Ishikawa (cell line): ENCODE data around the gene USP17L26.
"Not testable (repeated sequence)": the region's sequence is repeated elsewhere in the genome, so short reads cannot be mapped to it uniquely, and the experiment has no call there.

Experiments
- CEBPB ChIP-seq: IDR thresholded peaks from 2 replicates; pipeline ENCODE4 v1.6.1; 2012
- CREB1 ChIP-seq: IDR thresholded peaks from 2 replicates; pipeline ENCODE4 v1.6.1; 2012; ENCODE audit warnings: low read depth
- EGR1 ChIP-seq: IDR thresholded peaks from 2 replicates; pipeline ENCODE4 v1.6.1; 2012
- EP300 ChIP-seq: IDR thresholded peaks from 2 replicates; pipeline ENCODE4 v1.6.1; 2012; ENCODE audit warnings: borderline replicate concordance
- NFIC ChIP-seq: IDR thresholded peaks from 2 replicates; pipeline ENCODE4 v1.6.1; 2012
- RAD21 ChIP-seq: IDR thresholded peaks from 2 replicates; pipeline ENCODE4 v1.6.1; 2012; ENCODE audit warnings: low read depth
- TAF1 ChIP-seq: IDR thresholded peaks from 2 replicates; pipeline ENCODE4 v1.6.1; 2012; ENCODE audit warnings: low read depth, mild to moderate bottlenecking
- TCF12 ChIP-seq: IDR thresholded peaks from 2 replicates; pipeline ENCODE4 v1.6.1; 2012; ENCODE audit warnings: low read depth
- TEAD4 ChIP-seq: IDR thresholded peaks from 2 replicates; pipeline ENCODE4 v1.6.1; 2012
- YY1 ChIP-seq: IDR thresholded peaks from 2 replicates; pipeline ENCODE4 v1.6.1; 2012; ENCODE audit warnings: low read depth
- ZBTB7A ChIP-seq: IDR thresholded peaks from 2 replicates; pipeline ENCODE4 v1.6.1; 2012; ENCODE audit warnings: low read depth
- TF ChIP-seq, protein P1 (sequence below): IDR thresholded peaks from 2 replicates; pipeline ENCODE4 v1.6.1; 2012
- TF ChIP-seq, protein P2 (sequence below): IDR thresholded peaks from 2 replicates; pipeline ENCODE4 v1.6.1; 2012

Gene USP17L26, protein sequence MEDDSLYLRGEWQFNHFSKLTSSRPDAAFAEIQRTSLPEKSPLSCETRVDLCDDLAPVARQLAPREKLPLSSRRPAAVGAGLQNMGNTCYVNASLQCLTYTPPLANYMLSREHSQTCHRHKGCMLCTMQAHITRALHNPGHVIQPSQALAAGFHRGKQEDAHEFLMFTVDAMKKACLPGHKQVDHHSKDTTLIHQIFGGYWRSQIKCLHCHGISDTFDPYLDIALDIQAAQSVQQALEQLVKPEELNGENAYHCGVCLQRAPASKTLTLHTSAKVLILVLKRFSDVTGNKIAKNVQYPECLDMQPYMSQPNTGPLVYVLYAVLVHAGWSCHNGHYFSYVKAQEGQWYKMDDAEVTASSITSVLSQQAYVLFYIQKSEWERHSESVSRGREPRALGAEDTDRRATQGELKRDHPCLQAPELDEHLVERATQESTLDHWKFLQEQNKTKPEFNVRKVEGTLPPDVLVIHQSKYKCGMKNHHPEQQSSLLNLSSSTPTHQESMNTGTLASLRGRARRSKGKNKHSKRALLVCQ

DNA sequence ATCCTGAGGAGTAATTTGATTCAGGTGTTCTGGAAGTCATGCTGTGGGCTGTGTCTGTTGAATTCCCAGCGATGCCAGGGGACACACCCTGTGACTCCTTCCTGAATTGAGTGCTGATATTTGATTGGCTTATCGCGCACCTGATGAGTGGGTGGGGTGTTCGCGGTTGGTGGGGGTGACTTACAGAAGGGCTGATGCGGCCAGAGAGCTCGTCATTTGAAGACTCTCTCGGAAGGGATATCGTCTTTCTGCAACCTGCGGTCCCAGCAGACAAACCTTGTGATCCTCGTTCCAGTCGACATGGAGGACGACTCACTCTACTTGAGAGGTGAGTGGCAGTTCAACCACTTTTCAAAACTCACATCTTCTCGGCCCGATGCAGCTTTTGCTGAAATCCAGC is at the start of gene USP17L26:
Gene USP17L26, plus strand, starts transcription at position 301 of the 400 bp plus-strand sequence. Its CDS starts 0 bp downstream, at position 301.
- TF ChIP-seq TAF1, CREB1, EP300: not testable (repeated sequence)

DNA sequence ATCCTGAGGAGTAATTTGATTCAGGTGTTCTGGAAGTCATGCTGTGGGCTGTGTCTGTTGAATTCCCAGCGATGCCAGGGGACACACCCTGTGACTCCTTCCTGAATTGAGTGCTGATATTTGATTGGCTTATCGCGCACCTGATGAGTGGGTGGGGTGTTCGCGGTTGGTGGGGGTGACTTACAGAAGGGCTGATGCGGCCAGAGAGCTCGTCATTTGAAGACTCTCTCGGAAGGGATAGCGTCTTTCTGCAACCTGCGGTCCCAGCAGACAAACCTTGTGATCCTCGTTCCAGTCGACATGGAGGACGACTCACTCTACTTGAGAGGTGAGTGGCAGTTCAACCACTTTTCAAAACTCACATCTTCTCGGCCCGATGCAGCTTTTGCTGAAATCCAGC is 9.6 kb upstream of the USP17L26 start, which contains the start of gene USP17L24:
Gene USP17L24, plus strand, starts transcription at position 301 of the 400 bp plus-strand sequence. Its CDS starts 0 bp downstream, at position 301.
- TF ChIP-seq ZBTB7A, CEBPB, EGR1: not testable (repeated sequence)

DNA sequence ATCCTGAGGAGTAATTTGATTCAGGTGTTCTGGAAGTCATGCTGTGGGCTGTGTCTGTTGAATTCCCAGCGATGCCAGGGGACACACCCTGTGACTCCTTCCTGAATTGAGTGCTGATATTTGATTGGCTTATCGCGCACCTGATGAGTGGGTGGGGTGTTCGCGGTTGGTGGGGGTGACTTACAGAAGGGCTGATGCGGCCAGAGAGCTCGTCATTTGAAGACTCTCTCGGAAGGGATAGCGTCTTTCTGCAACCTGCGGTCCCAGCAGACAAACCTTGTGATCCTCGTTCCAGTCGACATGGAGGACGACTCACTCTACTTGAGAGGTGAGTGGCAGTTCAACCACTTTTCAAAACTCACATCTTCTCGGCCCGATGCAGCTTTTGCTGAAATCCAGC is 4.8 kb upstream of the USP17L26 start, which contains the start of gene USP17L25:
Gene USP17L25, plus strand, starts transcription at position 301 of the 400 bp plus-strand sequence. Its CDS starts 0 bp downstream, at position 301.
- TF ChIP-seq TAF1, EP300, CEBPB: not testable (repeated sequence)

DNA sequence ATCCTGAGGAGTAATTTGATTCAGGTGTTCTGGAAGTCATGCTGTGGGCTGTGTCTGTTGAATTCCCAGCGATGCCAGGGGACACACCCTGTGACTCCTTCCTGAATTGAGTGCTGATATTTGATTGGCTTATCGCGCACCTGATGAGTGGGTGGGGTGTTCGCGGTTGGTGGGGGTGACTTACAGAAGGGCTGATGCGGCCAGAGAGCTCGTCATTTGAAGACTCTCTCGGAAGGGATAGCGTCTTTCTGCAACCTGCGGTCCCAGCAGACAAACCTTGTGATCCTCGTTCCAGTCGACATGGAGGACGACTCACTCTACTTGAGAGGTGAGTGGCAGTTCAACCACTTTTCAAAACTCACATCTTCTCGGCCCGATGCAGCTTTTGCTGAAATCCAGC is 4.6 kb downstream of the USP17L26 start, which contains the start of gene USP17L5:
Gene USP17L5, plus strand, starts transcription at position 301 of the 400 bp plus-strand sequence. Its CDS starts 0 bp downstream, at position 301.
- not testable (repeated sequence) for TF ChIP-seq TEAD4, CREB1, RAD21

DNA sequence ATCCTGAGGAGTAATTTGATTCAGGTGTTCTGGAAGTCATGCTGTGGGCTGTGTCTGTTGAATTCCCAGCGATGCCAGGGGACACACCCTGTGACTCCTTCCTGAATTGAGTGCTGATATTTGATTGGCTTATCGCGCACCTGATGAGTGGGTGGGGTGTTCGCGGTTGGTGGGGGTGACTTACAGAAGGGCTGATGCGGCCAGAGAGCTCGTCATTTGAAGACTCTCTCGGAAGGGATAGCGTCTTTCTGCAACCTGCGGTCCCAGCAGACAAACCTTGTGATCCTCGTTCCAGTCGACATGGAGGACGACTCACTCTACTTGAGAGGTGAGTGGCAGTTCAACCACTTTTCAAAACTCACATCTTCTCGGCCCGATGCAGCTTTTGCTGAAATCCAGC is 9.4 kb downstream of the USP17L26 start, which contains the start of gene USP17L27:
Gene USP17L27, plus strand, starts transcription at position 301 of the 400 bp plus-strand sequence. Its CDS starts 0 bp downstream, at position 301.
- not testable (repeated sequence) for TF ChIP-seq CEBPB, TEAD4
- TF ChIP-seq, protein P1, sequence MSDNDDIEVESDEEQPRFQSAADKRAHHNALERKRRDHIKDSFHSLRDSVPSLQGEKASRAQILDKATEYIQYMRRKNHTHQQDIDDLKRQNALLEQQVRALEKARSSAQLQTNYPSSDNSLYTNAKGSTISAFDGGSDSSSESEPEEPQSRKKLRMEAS = not testable (repeated sequence)

DNA sequence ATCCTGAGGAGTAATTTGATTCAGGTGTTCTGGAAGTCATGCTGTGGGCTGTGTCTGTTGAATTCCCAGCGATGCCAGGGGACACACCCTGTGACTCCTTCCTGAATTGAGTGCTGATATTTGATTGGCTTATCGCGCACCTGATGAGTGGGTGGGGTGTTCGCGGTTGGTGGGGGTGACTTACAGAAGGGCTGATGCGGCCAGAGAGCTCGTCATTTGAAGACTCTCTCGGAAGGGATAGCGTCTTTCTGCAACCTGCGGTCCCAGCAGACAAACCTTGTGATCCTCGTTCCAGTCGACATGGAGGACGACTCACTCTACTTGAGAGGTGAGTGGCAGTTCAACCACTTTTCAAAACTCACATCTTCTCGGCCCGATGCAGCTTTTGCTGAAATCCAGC is 14.1 kb downstream of the USP17L26 start, which contains the start of gene USP17L28:
Gene USP17L28, plus strand, starts transcription at position 301 of the 400 bp plus-strand sequence. Its CDS starts 0 bp downstream, at position 301.
- TF ChIP-seq TCF12, EGR1: not testable (repeated sequence)
- TF ChIP-seq, protein P1 = not testable (repeated sequence)

DNA sequence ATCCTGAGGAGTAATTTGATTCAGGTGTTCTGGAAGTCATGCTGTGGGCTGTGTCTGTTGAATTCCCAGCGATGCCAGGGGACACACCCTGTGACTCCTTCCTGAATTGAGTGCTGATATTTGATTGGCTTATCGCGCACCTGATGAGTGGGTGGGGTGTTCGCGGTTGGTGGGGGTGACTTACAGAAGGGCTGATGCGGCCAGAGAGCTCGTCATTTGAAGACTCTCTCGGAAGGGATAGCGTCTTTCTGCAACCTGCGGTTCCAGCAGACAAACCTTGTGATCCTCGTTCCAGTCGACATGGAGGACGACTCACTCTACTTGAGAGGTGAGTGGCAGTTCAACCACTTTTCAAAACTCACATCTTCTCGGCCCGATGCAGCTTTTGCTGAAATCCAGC is 18.9 kb downstream of the USP17L26 start, which contains the start of gene USP17L29:
Gene USP17L29, plus strand, starts transcription at position 301 of the 400 bp plus-strand sequence. Its CDS starts 0 bp downstream, at position 301.
- TF ChIP-seq TAF1, CREB1, YY1: not testable (repeated sequence)

DNA sequence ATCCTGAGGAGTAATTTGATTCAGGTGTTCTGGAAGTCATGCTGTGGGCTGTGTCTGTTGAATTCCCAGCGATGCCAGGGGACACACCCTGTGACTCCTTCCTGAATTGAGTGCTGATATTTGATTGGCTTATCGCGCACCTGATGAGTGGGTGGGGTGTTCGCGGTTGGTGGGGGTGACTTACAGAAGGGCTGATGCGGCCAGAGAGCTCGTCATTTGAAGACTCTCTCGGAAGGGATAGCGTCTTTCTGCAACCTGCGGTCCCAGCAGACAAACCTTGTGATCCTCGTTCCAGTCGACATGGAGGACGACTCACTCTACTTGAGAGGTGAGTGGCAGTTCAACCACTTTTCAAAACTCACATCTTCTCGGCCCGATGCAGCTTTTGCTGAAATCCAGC is 28.4 kb downstream of the USP17L26 start, which contains the start of gene USP17L30:
Gene USP17L30, plus strand, starts transcription at position 301 of the 400 bp plus-strand sequence. Its CDS starts 0 bp downstream, at position 301.
- not testable (repeated sequence) for TF ChIP-seq EGR1, NFIC, YY1

DNA sequence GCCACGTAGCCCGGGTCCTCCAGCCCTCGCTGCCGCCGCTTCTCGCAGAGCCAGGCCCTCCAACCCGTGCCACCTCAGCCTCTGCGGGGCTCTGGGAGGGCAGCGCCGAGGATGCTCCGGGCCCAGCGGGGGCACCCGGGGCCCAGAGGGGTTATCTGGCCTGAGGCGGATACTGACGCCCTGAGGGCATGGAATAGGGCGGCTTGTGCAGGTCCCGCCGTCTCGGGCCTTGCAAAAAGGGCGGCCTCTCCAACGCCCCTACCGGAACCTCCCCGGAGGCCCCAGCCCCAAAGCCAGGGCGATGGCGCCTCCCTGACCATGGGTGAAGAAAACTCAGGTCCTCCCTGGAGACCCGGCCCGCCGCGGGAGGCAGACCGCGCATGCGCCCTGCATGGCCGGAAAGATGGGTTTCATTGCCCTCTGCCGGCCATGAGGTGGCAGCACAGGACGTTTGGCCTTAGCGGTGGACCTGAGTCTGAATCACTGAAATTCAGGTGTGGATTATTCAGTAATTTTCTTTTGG is 46.6 kb downstream of the USP17L26 start:
- TF ChIP-seq RAD21 = peak; percentile 22; the same call in 1 of the 2 replicates

DNA sequence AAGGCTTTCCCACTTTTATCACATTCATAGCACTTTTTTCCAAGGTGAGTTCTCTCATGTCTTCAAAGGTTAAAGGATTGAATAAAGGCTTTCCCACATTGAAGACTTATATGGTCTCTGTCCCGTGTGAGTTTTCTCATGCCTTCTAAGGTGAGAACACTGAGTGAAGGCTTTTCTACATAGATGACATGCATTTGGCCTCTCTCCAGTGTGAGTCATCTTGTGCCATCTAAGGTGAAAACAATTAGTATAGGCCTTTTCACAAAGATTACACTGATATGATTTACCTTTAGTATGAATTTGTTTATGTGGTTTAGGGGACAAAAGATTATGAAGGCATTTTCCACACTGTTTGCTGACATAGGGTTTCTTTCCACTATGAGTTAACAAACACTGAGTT is 49.7 kb downstream of the USP17L26 start:
- TF ChIP-seq, protein P2, sequence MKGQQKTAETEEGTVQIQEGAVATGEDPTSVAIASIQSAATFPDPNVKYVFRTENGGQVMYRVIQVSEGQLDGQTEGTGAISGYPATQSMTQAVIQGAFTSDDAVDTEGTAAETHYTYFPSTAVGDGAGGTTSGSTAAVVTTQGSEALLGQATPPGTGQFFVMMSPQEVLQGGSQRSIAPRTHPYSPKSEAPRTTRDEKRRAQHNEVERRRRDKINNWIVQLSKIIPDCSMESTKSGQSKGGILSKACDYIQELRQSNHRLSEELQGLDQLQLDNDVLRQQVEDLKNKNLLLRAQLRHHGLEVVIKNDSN = no peak
- TF ChIP-seq TCF12 (no peak), YY1 (no peak), CEBPB (no peak), TEAD4 (no peak), EGR1 (no peak), EP300 (no peak)
- TF ChIP-seq, protein P1 = no peak
